Calu3 (cell line): ENCODE measurements around the gene AR. TPM values are rescaled to one million over a fixed set of nuclear protein-coding genes. Genes with fewer than 3 reads are reported as not detected.

Source experiments
- BruUV-seq: library from RNA; stranded (reverse); fragments of 400-500 nt; replicated peaks from 2 replicates; lab custom pipeline; 2021; lab: Mats Ljungman, UMichigan
- CTCF ChIA-PET: fragments of 300-600 bp; sonication (Branson Sonifier 250); formaldehyde crosslinking; loops from one replicate; lab custom pipeline; 2022; ENCODE audit warnings: antibody characterized with exemption; lab: Charles Lee
- DNase-seq: peaks from one replicate; pipeline ENCODE4 v3.0.0; 2022
- H3K27ac Mint-ChIP-seq: one replicate; pipeline ENCODE4 v1.8.0; 2022; ENCODE audit warnings: mixed read lengths; ENCODE audit not compliant: unreplicated experiment
- H3K27me3 Mint-ChIP-seq: one replicate; pipeline ENCODE4 v1.8.0; 2022; ENCODE audit warnings: mixed read lengths; ENCODE audit not compliant: unreplicated experiment
- H3K36me3 Mint-ChIP-seq: one replicate; pipeline ENCODE4 v1.8.0; 2022; ENCODE audit warnings: mild to moderate bottlenecking, moderate library complexity, mixed read lengths; ENCODE audit not compliant: insufficient read depth, unreplicated experiment
- H3K4me1 Mint-ChIP-seq: one replicate; pipeline ENCODE4 v1.8.0; 2022; ENCODE audit warnings: mild to moderate bottlenecking, low read depth, mixed read lengths; ENCODE audit not compliant: unreplicated experiment
- H3K4me3 Mint-ChIP-seq: one replicate; pipeline ENCODE4 v1.8.0; 2022; ENCODE audit warnings: mild to moderate bottlenecking, low read depth, moderate library complexity, mixed read lengths; ENCODE audit not compliant: unreplicated experiment
- H3K9me3 Mint-ChIP-seq: one replicate; pipeline ENCODE4 v1.8.0; 2022; ENCODE audit warnings: low read depth, mixed read lengths; ENCODE audit not compliant: unreplicated experiment
- intact Hi-C: fragments of 100-400 bp; cut with micrococcal nuclease; formaldehyde crosslinking; loops from one replicate; pipeline ENCODE4 v1.10.0; 2022; ENCODE audit not compliant: unreplicated experiment
- total RNA-seq: library from RNA; stranded (reverse); gene quantifications from 2 replicates; pipeline ENCODE4 v1.2.3, GENCODE V29; 2022
- TF ChIP-seq, protein P1 (sequence below): fragments of 200-600 bp; IDR thresholded peaks from one replicate; pipeline ENCODE4 v1.8.0; 2022; ENCODE audit warnings: antibody characterized with exemption; ENCODE audit not compliant: unreplicated experiment

AR gene
- total RNA-seq, 1 experiment from 2014 or later = 0.83 TPM

DNA sequence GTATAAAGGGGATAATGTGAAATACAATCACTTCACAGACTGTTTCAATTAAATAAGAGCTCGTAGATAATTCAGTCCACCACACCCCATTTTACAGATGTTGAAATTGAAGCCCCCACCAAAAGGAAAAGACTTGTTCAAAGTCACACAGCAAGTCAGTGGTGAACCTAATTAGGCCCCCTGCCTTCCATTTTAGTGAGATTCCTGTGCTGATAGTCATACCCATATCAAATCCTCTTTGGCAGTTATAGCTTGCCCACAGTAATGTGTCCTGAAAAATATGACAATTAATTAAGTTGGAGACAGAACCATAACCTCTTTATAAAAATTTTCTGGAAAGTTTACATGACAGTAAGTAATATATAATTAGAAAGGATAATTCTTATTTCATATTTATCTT lies 58.0 kb downstream of the AR start:
- H3K27ac Mint-ChIP-seq = no peak overlapping the region
- CTCF ChIA-PET = no interaction called here
- no peaks in the 10 kb centered on the region for H3K27me3 Mint-ChIP-seq
- no peaks in the 10 kb centered on the region for H3K4me1 Mint-ChIP-seq
- intact Hi-C loops = no loop called here
- BruUV-seq = no TSS peak
- DNase-seq = no peak
- TF ChIP-seq, protein P1, sequence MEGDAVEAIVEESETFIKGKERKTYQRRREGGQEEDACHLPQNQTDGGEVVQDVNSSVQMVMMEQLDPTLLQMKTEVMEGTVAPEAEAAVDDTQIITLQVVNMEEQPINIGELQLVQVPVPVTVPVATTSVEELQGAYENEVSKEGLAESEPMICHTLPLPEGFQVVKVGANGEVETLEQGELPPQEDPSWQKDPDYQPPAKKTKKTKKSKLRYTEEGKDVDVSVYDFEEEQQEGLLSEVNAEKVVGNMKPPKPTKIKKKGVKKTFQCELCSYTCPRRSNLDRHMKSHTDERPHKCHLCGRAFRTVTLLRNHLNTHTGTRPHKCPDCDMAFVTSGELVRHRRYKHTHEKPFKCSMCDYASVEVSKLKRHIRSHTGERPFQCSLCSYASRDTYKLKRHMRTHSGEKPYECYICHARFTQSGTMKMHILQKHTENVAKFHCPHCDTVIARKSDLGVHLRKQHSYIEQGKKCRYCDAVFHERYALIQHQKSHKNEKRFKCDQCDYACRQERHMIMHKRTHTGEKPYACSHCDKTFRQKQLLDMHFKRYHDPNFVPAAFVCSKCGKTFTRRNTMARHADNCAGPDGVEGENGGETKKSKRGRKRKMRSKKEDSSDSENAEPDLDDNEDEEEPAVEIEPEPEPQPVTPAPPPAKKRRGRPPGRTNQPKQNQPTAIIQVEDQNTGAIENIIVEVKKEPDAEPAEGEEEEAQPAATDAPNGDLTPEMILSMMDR = no peak
- no peak overlapping the region for H3K4me3 Mint-ChIP-seq
- no peaks in the 10 kb centered on the region for H3K36me3 Mint-ChIP-seq
- peaks cover 6% of the 10 kb centered on the region for H3K9me3 Mint-ChIP-seq

DNA sequence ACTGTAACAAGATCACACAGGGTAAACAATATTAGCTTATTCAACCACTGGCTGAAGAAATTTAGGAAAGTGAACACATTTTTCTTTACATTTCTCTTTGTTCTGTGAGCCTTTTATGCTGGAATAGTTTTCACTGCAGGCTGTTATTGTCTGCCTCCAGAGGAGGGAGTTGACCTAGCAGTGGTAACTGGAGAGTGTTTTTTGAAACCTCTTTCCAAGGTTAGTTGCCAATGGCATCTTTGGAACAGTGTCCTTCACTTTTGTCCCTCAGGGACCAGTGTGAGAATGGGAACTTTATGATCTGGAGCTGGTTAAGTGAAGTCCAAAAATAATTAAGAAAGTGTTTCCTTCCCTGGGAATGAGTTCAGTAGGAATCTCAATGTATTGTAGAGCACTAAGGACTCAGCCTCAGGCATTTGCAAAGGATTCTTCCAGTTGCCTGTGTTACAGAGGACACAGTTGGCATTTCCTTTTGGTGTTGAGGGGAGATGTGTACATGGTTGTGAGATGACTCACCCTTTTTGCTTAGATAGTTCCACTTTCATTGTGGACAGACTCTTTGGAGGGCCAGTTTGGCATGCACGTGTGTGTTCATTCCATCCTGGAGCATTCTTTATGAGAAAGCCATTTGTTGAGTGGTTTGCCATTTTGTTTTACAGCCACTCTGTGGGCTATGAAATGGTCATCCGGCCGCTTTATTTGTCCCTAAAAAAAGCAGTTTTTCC lies 61.3 kb downstream of the AR start:
- Mint-ChIP-seq H3K4me3 (no peak overlapping the region), H3K9me3 (peaks cover 6% of the 10 kb centered on the region), H3K27me3 (no peaks in the 10 kb centered on the region), H3K36me3 (no peaks in the 10 kb centered on the region), H3K4me1 (no peaks in the 10 kb centered on the region), H3K27ac (no peak overlapping the region)
- DNase-seq = no peak
- TF ChIP-seq, protein P1 = no peak
- CTCF ChIA-PET = no interaction called here
- no TSS peak for BruUV-seq
- intact Hi-C loops = no loop called here

DNA sequence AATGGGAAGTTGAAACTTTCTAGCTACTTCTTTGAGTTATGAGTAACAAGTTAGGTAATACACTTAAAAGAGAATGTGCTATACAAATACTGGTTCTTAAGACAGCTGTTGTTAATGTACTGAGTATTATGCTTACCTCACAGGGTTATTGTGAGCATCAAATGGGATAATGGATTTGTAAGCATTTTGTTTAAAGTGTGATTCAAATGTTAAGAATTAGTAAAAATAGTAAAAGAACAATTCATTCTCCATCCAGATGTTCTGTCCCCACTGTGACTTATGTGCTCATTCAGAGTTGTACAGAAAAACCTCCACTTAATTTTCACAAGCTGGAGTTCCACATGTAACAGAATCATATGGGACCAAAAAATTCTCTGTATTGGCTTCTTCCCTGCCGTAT lies 63.6 kb downstream of the AR start:
- CTCF ChIA-PET = no interaction called here
- Mint-ChIP-seq H3K27me3 (no peaks in the 10 kb centered on the region), H3K27ac (no peak overlapping the region), H3K9me3 (peaks cover 6% of the 10 kb centered on the region), H3K36me3 (no peaks in the 10 kb centered on the region), H3K4me3 (no peak overlapping the region), H3K4me1 (no peaks in the 10 kb centered on the region)
- DNase-seq = no peak
- intact Hi-C loops = no loop called here
- no TSS peak for BruUV-seq
- TF ChIP-seq, protein P1 = no peak

DNA sequence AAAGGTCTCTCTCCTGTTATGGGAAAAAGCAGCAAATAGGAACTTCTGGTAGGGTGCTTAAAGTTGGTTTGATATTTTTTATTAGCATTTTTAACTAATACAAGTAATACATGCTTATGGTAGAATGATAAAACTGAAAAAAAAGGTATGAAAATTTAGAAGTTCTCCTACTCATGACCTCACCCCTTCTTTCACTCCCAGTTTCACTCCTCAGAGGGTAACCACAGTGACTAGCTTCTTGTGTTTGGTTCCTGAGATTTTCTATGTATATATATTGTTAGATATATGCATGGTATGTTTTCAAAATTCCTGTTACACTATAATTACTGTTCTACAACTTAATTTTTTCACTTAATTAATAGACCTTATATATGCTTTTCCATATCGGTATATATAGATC lies 66.5 kb downstream of the AR start:
- DNase-seq = no peak
- no peaks in the 10 kb centered on the region for H3K4me1 Mint-ChIP-seq
- CTCF ChIA-PET = no interaction called here

More for the DNA sequence above, 66.5 kb downstream of the AR start:
- Mint-ChIP-seq H3K9me3 (peaks cover 2% of the 10 kb centered on the region), H3K27me3 (no peaks in the 10 kb centered on the region), H3K27ac (no peak overlapping the region), H3K36me3 (no peaks in the 10 kb centered on the region), H3K4me3 (no peak overlapping the region)
- intact Hi-C loops = no loop called here
- no TSS peak for BruUV-seq
- TF ChIP-seq, protein P1 = no peak
